HL-60 (cell line): ENCODE data around the gene SH3BP4.

Experiments
- DNase-seq, 2 experiments: peaks; one replicate each; pipeline ENCODE4 v3.0.0-alpha.2; 2010 to 2020; ENCODE audit warnings: low read depth in 1 of 2, low spot score in 1 of 2
- H3K27ac ChIP-seq: fragments of 250-450 bp; sonication (Bioruptor Pico); replicated peaks from 2 replicates; pipeline ENCODE4 v1.5.1; 2020; ENCODE audit warnings: mild to moderate bottlenecking, moderate library complexity
- H3K27me3 ChIP-seq: fragments of 250-450 bp; sonication (Bioruptor Pico); 2 replicates; pipeline ENCODE4 v1.5.1; 2021; ENCODE audit warnings: mild to moderate bottlenecking, moderate library complexity; ENCODE audit not compliant: insufficient read depth, poor library complexity, severe bottlenecking
- H3K4me3 ChIP-seq: replicated peaks from 2 replicates; pipeline ENCODE4 v1.5.1; 2011; ENCODE audit warnings: mild to moderate bottlenecking, control low read depth, low read length; ENCODE audit not compliant: insufficient read depth
- CTCF ChIP-seq: IDR thresholded peaks from one replicate; pipeline ENCODE4 v1.5.1; 2011; ENCODE audit warnings: low read length, control low read depth, inconsistent platforms; ENCODE audit not compliant: insufficient read depth
- GABPA ChIP-seq: IDR thresholded peaks from 2 replicates; pipeline ENCODE4 v1.6.1; 2012; ENCODE audit warnings: low read depth
- POLR2AphosphoS5 ChIP-seq: IDR thresholded peaks from 2 replicates; pipeline ENCODE4 v1.6.1; 2012; ENCODE audit warnings: low read depth
- REST ChIP-seq: IDR thresholded peaks from 2 replicates; pipeline ENCODE4 v1.6.1; 2012; ENCODE audit warnings: low read depth; ENCODE audit not compliant: insufficient replicate concordance
- SPI1 ChIP-seq: IDR thresholded peaks from 2 replicates; pipeline ENCODE4 v1.6.1; 2012; ENCODE audit warnings: low read depth, mild to moderate bottlenecking, borderline replicate concordance

SH3BP4 gene

DNA sequence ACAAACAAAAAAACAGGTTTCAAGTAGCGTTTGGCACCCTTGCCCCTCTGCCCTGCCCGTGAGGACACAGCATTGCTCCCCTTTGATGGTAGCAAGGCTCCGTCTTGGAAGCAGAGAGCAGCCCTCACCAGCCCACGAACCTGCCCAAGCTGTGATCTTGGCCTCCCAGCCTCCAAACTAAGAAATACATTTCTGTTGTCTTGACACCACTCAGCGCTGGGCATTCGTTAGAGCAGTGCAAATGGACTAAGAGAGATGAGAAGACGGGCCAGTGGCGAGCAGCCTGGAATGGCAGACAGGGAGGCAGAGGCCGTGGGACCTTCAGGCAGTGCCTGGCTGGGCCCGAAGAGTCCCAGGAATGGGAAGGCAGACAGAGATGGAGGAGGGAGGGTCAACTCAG lies 109.8 kb downstream of the SH3BP4 start:
- Histone ChIP-seq H3K27ac (no peak overlapping the region), H3K4me3 (no peak overlapping the region), H3K27me3 (no peaks in the 10 kb centered on the region)
- no peak for DNase-seq
- no peak for TF ChIP-seq REST
- no peak for TF ChIP-seq SPI1
- no peak for TF ChIP-seq POLR2AphosphoS5
- no peak for TF ChIP-seq GABPA
- TF ChIP-seq CTCF: no peak

- DNase-seq: no peak
- no peak for TF ChIP-seq GABPA
- TF ChIP-seq REST: no peak
- TF ChIP-seq SPI1: no peak
- TF ChIP-seq POLR2AphosphoS5: no peak
- no peak for TF ChIP-seq CTCF
- Histone ChIP-seq H3K27me3 (no peaks in the 10 kb centered on the region), H3K4me3 (no peak overlapping the region), H3K27ac (no peak overlapping the region)
Measured at GRCh38 chr2:235063471-235063961, 111.7 kb downstream of the SH3BP4 start.

- H3K27me3 ChIP-seq: no peaks in the 10 kb centered on the region
- no peak overlapping the region for H3K27ac ChIP-seq
- DNase-seq: no peak
- TF ChIP-seq CTCF (no peak), SPI1 (no peak), GABPA (no peak), REST (no peak), POLR2AphosphoS5 (no peak)
- H3K4me3 ChIP-seq: no peak overlapping the region
Measured at GRCh38 chr2:235064976-235065375, 113.2 kb downstream of the SH3BP4 start.
